MM.1S (cell line): ENCODE data around the gene E4F1.
A peak's percentile ranks its signal among the peaks of the same experiment; 100 is the strongest.

Source experiments
- DNase-seq: peaks from one replicate; pipeline ENCODE4 v3.0.0-alpha.2; 2015
- H2AFZ ChIP-seq: fragments of 300-600 bp; sonication (generic); 2 replicates; pipeline ENCODE4 v1.6.0; 2016; ENCODE audit warnings: antibody characterized with exemption, low read length
- H3F3A ChIP-seq: fragments of 300-600 bp; sonication (generic); 2 replicates; pipeline ENCODE4 v1.6.1; 2016; ENCODE audit warnings: mild to moderate bottlenecking, antibody characterized with exemption, low read length, moderate library complexity, mixed read lengths; ENCODE audit not compliant: insufficient read depth
- H3K27ac ChIP-seq: fragments of 300-600 bp; sonication (generic); 2 replicates; pipeline ENCODE4 v1.5.1; 2016; ENCODE audit warnings: mild to moderate bottlenecking, low read length
- H3K27me3 ChIP-seq: fragments of 300-600 bp; sonication (generic); replicated peaks from 2 replicates; pipeline ENCODE4 v1.6.0; 2016; ENCODE audit warnings: low read length; ENCODE audit not compliant: insufficient read depth
- H3K36me3 ChIP-seq: fragments of 300-600 bp; sonication (generic); replicated peaks from 2 replicates; pipeline ENCODE4 v1.6.1; 2016; ENCODE audit warnings: mild to moderate bottlenecking, low read length, mixed read lengths; ENCODE audit not compliant: insufficient read depth
- H3K4me1 ChIP-seq: fragments of 300-600 bp; sonication (generic); 2 replicates; pipeline ENCODE4 v1.6.1; 2016; ENCODE audit warnings: low read length, mixed read lengths
- H3K4me2 ChIP-seq: fragments of 300-600 bp; sonication (generic); 2 replicates; pipeline ENCODE4 v1.6.0; 2016; ENCODE audit warnings: low read depth, low read length
- H3K4me3 ChIP-seq: fragments of 300-600 bp; sonication (generic); 2 replicates; pipeline ENCODE4 v1.5.1; 2016; ENCODE audit warnings: low read length, mixed read lengths
- H3K79me2 ChIP-seq: fragments of 300-600 bp; sonication (generic); 2 replicates; pipeline ENCODE4 v1.6.1; 2016; ENCODE audit warnings: mixed run types, low read length, mixed read lengths
- H3K9ac ChIP-seq: fragments of 300-600 bp; sonication (generic); 2 replicates; pipeline ENCODE4 v1.6.1; 2016; ENCODE audit warnings: low read length, mixed read lengths
- H3K9me2 ChIP-seq: fragments of 300-600 bp; sonication (generic); replicated peaks from 2 replicates; pipeline ENCODE4 v1.6.1; 2016; ENCODE audit warnings: mild to moderate bottlenecking, low read length, mixed read lengths; ENCODE audit not compliant: insufficient read depth
- H3K9me3 ChIP-seq: fragments of 300-600 bp; sonication (generic); replicated peaks from 2 replicates; pipeline ENCODE4 v1.6.1; 2016; ENCODE audit warnings: mild to moderate bottlenecking, low read length, mixed read lengths; ENCODE audit not compliant: insufficient read depth
- H4K20me1 ChIP-seq: fragments of 300-600 bp; sonication (generic); 2 replicates; pipeline ENCODE4 v1.6.1; 2016; ENCODE audit warnings: mild to moderate bottlenecking, low read length, moderate library complexity, mixed read lengths; ENCODE audit not compliant: insufficient read depth
- CTCF ChIP-seq: fragments of 300-600 bp; sonication (generic); IDR thresholded peaks from 2 replicates; pipeline ENCODE4 v1.5.1; 2016; ENCODE audit warnings: antibody characterized with exemption, low read length, mixed read lengths
- EZH2 ChIP-seq: fragments of 300-600 bp; sonication (generic); optimal IDR thresholded peaks from 2 replicates; pipeline ENCODE3; 2017; ENCODE audit warnings: low read depth, mild to moderate bottlenecking, antibody characterized with exemption, low read length, mixed read lengths
- EZH2phosphoT487 ChIP-seq: fragments of 300-600 bp; sonication (generic); IDR thresholded peaks from 2 replicates; pipeline ENCODE4 v1.6.1; 2018; ENCODE audit warnings: antibody characterized with exemption, low read length

Gene E4F1

GRCh38 chr16:2213817-2214718 is 9.3 kb upstream of the E4F1 start:
- Histone ChIP-seq H3K4me2 (peak overlapping the region; percentile 95), H2AFZ (no peak overlapping the region), H3F3A (no peaks in the 10 kb centered on the region; the same call in 1 of the 2 replicates), H3K36me3 (no peaks in the 10 kb centered on the region), H3K27me3 (no peaks in the 10 kb centered on the region), H3K9me2 (no peaks in the 10 kb centered on the region), H3K79me2 (peaks cover 17% of the 10 kb centered on the region), H3K9ac (peak overlapping the region; percentile 68), H3K27ac (no peak overlapping the region), H3K4me3 (peak overlapping the region; percentile 73), H3K4me1 (peaks cover 7% of the 10 kb centered on the region), H3K9me3 (no peaks in the 10 kb centered on the region), H4K20me1 (no peaks in the 10 kb centered on the region)
- DNase-seq: no peak
- no peak for TF ChIP-seq EZH2phosphoT487

DNA sequence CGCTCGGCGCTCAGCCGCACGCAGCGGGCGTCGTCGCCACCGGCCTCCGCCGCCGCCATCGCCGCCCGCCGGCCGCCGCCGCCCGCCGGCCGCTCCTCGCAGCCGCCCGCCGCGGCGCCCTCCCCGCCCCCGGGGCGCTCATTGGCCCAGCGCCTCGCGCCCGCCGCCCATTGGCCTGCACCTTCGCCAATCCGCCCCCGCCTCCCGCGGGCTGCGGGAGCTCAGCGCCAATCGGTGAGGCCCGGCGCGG is 8.7 kb upstream of the E4F1 start, which contains the start of gene PGP:
PGP (minus strand) TSS at position 122 of the 250 bp plus-strand sequence; CDS start at position 59, 63 bp downstream.
- DNase-seq: no peak
- Histone ChIP-seq H3K4me1 (peaks cover 7% of the 10 kb centered on the region), H3K9me2 (no peaks in the 10 kb centered on the region), H3K79me2 (peaks cover 17% of the 10 kb centered on the region), H3K27ac (peak within 1 kb of the TSS; percentile 40; the same call in 1 of the 2 replicates), H3K4me2 (peak within 1 kb of the TSS; percentile 99), H3F3A (no peaks in the 10 kb centered on the region; the same call in 1 of the 2 replicates), H2AFZ (peak within 1 kb of the TSS; percentile 98), H3K27me3 (no peaks in the 10 kb centered on the region), H3K4me3 (peak within 1 kb of the TSS; percentile 73), H3K9me3 (no peaks in the 10 kb centered on the region), H3K36me3 (no peaks in the 10 kb centered on the region), H4K20me1 (no peaks in the 10 kb centered on the region), H3K9ac (peak within 1 kb of the TSS; percentile 77)
- TF ChIP-seq CTCF (no peak), EZH2 (no peak), EZH2phosphoT487 (no peak)

DNA sequence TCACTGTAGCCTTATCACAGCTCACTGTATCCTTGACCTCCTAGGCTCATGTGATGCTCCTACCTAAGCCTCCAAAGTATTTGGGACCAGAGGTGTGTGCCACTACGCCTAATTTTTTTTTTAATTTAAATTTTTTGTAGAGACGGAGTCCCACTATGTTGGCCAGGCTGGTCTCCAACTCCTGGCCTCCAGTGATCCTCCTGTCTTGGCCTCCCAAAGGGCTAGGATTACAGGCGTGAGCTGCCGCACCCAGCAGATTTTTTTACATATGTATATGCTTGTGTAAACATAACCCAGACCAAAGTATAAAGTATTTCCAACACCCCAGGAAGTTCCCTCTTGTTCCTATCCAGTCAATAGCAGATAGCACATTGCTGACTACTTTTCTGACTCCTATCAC is 7.1 kb upstream of the E4F1 start:
- no peak for DNase-seq
- H3K4me1 ChIP-seq: peaks cover 7% of the 10 kb centered on the region
- peaks cover 17% of the 10 kb centered on the region for H3K79me2 ChIP-seq
- no peak overlapping the region for H3K9ac ChIP-seq
- no peak overlapping the region for H2AFZ ChIP-seq
- H4K20me1 ChIP-seq: no peaks in the 10 kb centered on the region
- H3K4me3 ChIP-seq: no peak overlapping the region
- H3K4me2 ChIP-seq: no peak overlapping the region
- no peaks in the 10 kb centered on the region; the same call in 1 of the 2 replicates for H3F3A ChIP-seq
- H3K27ac ChIP-seq: no peak overlapping the region
- no peaks in the 10 kb centered on the region for H3K27me3 ChIP-seq
- H3K9me2 ChIP-seq: no peaks in the 10 kb centered on the region
- TF ChIP-seq EZH2phosphoT487: no peak
- no peak for TF ChIP-seq CTCF
- TF ChIP-seq EZH2: no peak
- H3K36me3 ChIP-seq: no peaks in the 10 kb centered on the region
- H3K9me3 ChIP-seq: no peaks in the 10 kb centered on the region
